HepG2 (cell line): ENCODE data around the gene IKZF4. TPM values are rescaled to one million over a fixed set of nuclear protein-coding genes. Genes with fewer than 3 reads are reported as not detected.
A peak's percentile ranks its signal among the peaks of the same experiment; 100 is the strongest.

Experiments used
- ARHGAP35 ChIP-seq: sonication (generic); formaldehyde crosslinking; IDR thresholded peaks from 2 replicates; pipeline ENCODE4 v1.9.0; 2022; ENCODE audit warnings: mild to moderate bottlenecking, inconsistent platforms, moderate library complexity, missing genetic modification reagents, borderline replicate concordance
- ARID2 ChIP-seq: sonication (generic); formaldehyde crosslinking; IDR thresholded peaks from 2 replicates; pipeline ENCODE4 v1.8.1; 2022; ENCODE audit warnings: mild to moderate bottlenecking, missing genetic modification reagents, borderline replicate concordance
- DMAP1 ChIP-seq: IDR thresholded peaks from 2 replicates; pipeline ENCODE4 v1.6.1; 2016
- HDAC2 ChIP-seq: sonication (generic); formaldehyde crosslinking; IDR thresholded peaks from 2 replicates; pipeline ENCODE4 v1.4.0; 2020; ENCODE audit warnings: missing genetic modification reagents
- HOMEZ ChIP-seq: IDR thresholded peaks from 2 replicates; pipeline ENCODE4 v1.6.1; 2016; ENCODE audit warnings: low read depth
- KLF16 ChIP-seq, 2 experiments: sonication (generic) in 1 of 2; formaldehyde crosslinking in 1 of 2; IDR thresholded peaks; 2 replicates each; pipeline versions ENCODE4 v1.6.1 to v1.8.0; 2016 to 2023; ENCODE audit warnings: missing genetic modification reagents in 2 of 2, missing compliant biosample characterization in 1 of 2
- RARG ChIP-seq: sonication (generic); formaldehyde crosslinking; IDR thresholded peaks from 2 replicates; pipeline ENCODE4 v1.4.0; 2020; ENCODE audit warnings: low read depth, mild to moderate bottlenecking, missing genetic modification reagents
- RBM39 ChIP-seq: fragments of 200-400 bp; formaldehyde crosslinking; IDR thresholded peaks from one replicate; pipeline ENCODE4 v1.6.1; 2018; ENCODE audit warnings: antibody characterized with exemption, mild to moderate bottlenecking, low read depth, low read length; ENCODE audit not compliant: poor library complexity, severe bottlenecking
- RERE ChIP-seq: IDR thresholded peaks from 2 replicates; pipeline ENCODE4 v1.6.1; 2016; ENCODE audit warnings: low read depth, missing genetic modification reagents, missing compliant biosample characterization
- SOX6 ChIP-seq, 2 experiments: fragments of 450-650 bp in 1 of 2; sonication (generic) in 1 of 2; formaldehyde crosslinking in 1 of 2; IDR thresholded peaks; 2 replicates each; pipeline versions ENCODE4 v1.4.0 to v1.6.1; 2017 to 2020; ENCODE audit warnings: antibody characterized with exemption in 1 of 2, mild to moderate bottlenecking in 1 of 2, missing genetic modification reagents in 1 of 2
- ZNF292 ChIP-seq: sonication (generic); formaldehyde crosslinking; IDR thresholded peaks from 2 replicates; pipeline ENCODE4 v1.8.1; 2022; ENCODE audit warnings: mild to moderate bottlenecking, low read depth, missing genetic modification reagents, borderline replicate concordance
- ZNF382 ChIP-seq: sonication (generic); formaldehyde crosslinking; IDR thresholded peaks from 2 replicates; pipeline ENCODE4 v1.5.0; 2020; ENCODE audit warnings: missing genetic modification reagents, mild to moderate bottlenecking, borderline replicate concordance
- ZNF383 ChIP-seq: sonication (generic); formaldehyde crosslinking; IDR thresholded peaks from 2 replicates; pipeline ENCODE4 v1.4.0; 2020; ENCODE audit warnings: missing genetic modification reagents, mild to moderate bottlenecking, borderline replicate concordance
- ZNF547 ChIP-seq: sonication (generic); formaldehyde crosslinking; IDR thresholded peaks from 2 replicates; pipeline ENCODE4 v1.5.1; 2020; ENCODE audit warnings: mild to moderate bottlenecking, missing genetic modification reagents
- ZNF569 ChIP-seq: sonication (generic); formaldehyde crosslinking; IDR thresholded peaks from 2 replicates; pipeline ENCODE4 v1.5.0; 2020; ENCODE audit warnings: mild to moderate bottlenecking, missing genetic modification reagents, moderate library complexity, borderline replicate concordance
- ZNF570 ChIP-seq: sonication (generic); formaldehyde crosslinking; IDR thresholded peaks from 2 replicates; pipeline ENCODE4 v1.4.0; 2020; ENCODE audit warnings: mild to moderate bottlenecking, missing genetic modification reagents, borderline replicate concordance
- polyA plus RNA-seq, 8 experiments: library from polyadenylated mRNA; depleted of rRNA in 3 of 8; stranded (reverse) in 7 of 8; unstranded in 1 of 8; fragments of >200 nt; fragmentation: Illumina TruSeq in 4 of 8; extraction: Trizol in 4 of 8; gene quantifications; 2 replicates each; pipeline versions ENCODE4 v1.2.1 to v1.2.3, GENCODE V29; 2011 to 2016; ENCODE audit warnings: low read depth in 4 of 8, missing spikeins in 1 of 8, mixed read lengths in 1 of 8; ENCODE audit not compliant: insufficient read depth in 1 of 8
- total RNA-seq, 5 experiments: library from RNA; depleted of rRNA; stranded (reverse); fragments of >200 nt; fragmentation: Illumina TruSeq; extraction: Trizol; gene quantifications; 2 replicates each; pipeline ENCODE4 v1.2.3, GENCODE V29; 2016; ENCODE audit warnings: low read depth in 1 of 5
- TF ChIP-seq, protein P1 (sequence below): IDR thresholded peaks from 2 replicates; pipeline ENCODE4 v1.6.1; 2012; ENCODE audit warnings: low read length, improper control_type of control experiment

The IKZF4 gene
- total and polyA plus RNA-seq, 2 of the 13 experiments (the other 11 are each of a cell fraction or from before 2014, with no cell fraction given) = 0.58 to 2.2 TPM

DNA sequence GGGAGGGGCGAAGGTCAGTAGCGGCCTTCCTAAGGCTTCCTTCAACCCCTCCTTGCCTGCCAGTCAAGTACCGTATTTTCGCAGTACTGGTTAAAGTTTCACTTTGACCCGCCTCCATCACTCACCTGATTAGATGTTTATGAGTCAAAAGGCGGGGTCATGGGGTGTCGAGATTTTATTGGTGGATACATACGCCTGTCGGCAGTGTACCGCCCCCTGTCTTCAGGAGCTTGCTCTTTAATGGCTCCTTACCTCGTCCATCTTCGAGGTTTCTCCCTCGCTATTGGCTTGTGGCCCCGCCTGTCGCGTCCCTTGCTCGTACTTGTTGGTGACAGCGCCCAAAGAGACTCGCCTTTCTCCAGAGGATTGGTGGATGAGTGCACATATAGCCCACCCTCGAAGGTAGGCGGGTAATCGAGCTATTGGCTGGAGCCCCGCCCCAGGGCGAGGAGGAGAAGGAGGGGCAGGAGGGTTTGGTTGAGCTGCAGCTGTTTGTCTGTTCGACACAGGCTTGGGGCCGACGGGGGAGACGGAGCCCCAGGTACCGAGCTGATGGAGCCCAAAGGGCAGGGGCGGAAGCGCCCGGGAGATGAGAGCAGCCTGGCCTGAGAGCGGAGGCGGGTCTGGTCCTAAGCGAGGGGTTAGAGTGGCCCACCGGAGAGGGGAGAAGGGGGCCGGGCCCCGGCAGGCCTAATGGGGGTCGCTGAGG lies 47.1 kb upstream of the IKZF4 start, which contains the start of gene RAB5B (continued):
- TF ChIP-seq RARG (CRISPR knock-in tag) (no peak), RERE (no peak), ZNF570 (CRISPR knock-in tag) (peak; percentile 90; the same call in 1 of the 2 replicates), HDAC2 (peak; percentile 52; the same call in 1 of the 2 replicates), SOX6 (IDR thresholded peaks at IDR 0.05) (no peak), SOX6 (CRISPR knock-in tag; IDR thresholded peaks at IDR 0.05) (peak; percentile 62), ZNF569 (CRISPR knock-in tag) (no peak; the same call in 1 of the 2 replicates), RBM39 (peak; percentile 85), ARHGAP35 (CRISPR knock-in tag) (peak; percentile 85; the same call in 1 of the 2 replicates), KLF16 (CRISPR knock-in tag; IDR thresholded peaks at IDR 0.05) (peak in 1 of 2 experiments; percentile 88; a peak in 2 of 4 replicates), ZNF383 (CRISPR knock-in tag) (no peak; the same call in 1 of the 2 replicates), ARID2 (CRISPR knock-in tag) (no peak; the same call in 1 of the 2 replicates), HOMEZ (CRISPR knock-in tag) (peak; percentile 43; the same call in 1 of the 2 replicates), DMAP1 (CRISPR knock-in tag) (peak; percentile 63), ZNF292 (CRISPR knock-in tag) (peak; percentile 60; the same call in 1 of the 2 replicates), ZNF382 (CRISPR knock-in tag) (no peak), ZNF547 (no peak)
- TF ChIP-seq, protein P1, sequence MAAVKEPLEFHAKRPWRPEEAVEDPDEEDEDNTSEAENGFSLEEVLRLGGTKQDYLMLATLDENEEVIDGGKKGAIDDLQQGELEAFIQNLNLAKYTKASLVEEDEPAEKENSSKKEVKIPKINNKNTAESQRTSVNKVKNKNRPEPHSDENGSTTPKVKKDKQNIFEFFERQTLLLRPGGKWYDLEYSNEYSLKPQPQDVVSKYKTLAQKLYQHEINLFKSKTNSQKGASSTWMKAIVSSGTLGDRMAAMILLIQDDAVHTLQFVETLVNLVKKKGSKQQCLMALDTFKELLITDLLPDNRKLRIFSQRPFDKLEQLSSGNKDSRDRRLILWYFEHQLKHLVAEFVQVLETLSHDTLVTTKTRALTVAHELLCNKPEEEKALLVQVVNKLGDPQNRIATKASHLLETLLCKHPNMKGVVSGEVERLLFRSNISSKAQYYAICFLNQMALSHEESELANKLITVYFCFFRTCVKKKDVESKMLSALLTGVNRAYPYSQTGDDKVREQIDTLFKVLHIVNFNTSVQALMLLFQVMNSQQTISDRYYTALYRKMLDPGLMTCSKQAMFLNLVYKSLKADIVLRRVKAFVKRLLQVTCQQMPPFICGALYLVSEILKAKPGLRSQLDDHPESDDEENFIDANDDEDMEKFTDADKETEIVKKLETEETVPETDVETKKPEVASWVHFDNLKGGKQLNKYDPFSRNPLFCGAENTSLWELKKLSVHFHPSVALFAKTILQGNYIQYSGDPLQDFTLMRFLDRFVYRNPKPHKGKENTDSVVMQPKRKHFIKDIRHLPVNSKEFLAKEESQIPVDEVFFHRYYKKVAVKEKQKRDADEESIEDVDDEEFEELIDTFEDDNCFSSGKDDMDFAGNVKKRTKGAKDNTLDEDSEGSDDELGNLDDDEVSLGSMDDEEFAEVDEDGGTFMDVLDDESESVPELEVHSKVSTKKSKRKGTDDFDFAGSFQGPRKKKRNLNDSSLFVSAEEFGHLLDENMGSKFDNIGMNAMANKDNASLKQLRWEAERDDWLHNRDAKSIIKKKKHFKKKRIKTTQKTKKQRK = peak; percentile 99
